Stimulated activated CD4-positive, alpha-beta T cell treated with anti-CD3 and anti-CD28 coated beads, Interleukin-2, amount 100 ng/mL, for 48 hours (primary cell): ENCODE measurements around the gene MCM3AP.
"Not testable (repeated sequence)": the region's sequence is repeated elsewhere in the genome, so short reads cannot be mapped to it uniquely, and the experiment has no call there.

Experiments
- DNase-seq, 2 donors: peaks; one replicate each; pipeline ENCODE4 v3.0.0-alpha.2; 2020

Gene MCM3AP

GRCh38 chr21:46200877-46201803 is 84.3 kb downstream of the MCM3AP start:
- DNase-seq, result not testable (repeated sequence)

- DNase-seq, result no peak
Measured at GRCh38 chr21:46199436-46200373, 85.7 kb downstream of the MCM3AP start.

GRCh38 chr21:46196733-46197132 is 88.7 kb downstream of the MCM3AP start:
- DNase-seq, result no peak

DNA sequence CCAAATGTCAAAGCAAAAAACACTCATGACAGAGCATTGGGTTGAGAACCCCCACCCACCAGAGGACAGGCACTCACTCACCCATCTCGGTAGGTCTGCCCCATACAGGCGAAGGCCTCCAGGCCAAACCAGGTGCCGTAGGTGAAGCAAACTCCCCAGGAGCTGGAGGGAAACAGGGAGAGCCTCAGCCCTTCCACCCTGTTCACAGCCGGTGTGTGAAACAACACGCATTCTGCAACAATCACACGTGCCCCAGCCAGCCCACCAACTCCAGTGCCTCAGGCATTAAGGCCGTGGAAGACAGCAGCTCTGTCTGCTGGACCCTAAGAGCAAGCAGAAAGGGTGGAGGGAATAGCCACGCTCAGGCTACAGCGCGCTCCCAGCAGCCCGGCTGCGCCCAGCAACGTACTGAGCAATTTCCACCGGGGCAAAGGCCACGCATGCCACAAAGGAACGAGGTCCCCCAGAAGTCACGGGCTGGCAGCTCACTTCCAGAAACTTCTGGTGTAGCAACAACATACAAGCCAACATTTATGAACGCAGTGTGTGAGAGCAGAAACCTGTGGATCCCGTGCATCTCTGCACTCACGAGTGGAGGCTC is 89.7 kb downstream of the MCM3AP start:
- DNase-seq, result no peak

GRCh38 chr21:46194374-46195334 is 90.8 kb downstream of the MCM3AP start:
- DNase-seq, result no peak

- DNase-seq, result no peak
Measured at GRCh38 chr21:46193829-46194373, 91.5 kb downstream of the MCM3AP start.

- no peak for DNase-seq
Measured at GRCh38 chr21:46191686-46192575, 93.5 kb downstream of the MCM3AP start.

DNA sequence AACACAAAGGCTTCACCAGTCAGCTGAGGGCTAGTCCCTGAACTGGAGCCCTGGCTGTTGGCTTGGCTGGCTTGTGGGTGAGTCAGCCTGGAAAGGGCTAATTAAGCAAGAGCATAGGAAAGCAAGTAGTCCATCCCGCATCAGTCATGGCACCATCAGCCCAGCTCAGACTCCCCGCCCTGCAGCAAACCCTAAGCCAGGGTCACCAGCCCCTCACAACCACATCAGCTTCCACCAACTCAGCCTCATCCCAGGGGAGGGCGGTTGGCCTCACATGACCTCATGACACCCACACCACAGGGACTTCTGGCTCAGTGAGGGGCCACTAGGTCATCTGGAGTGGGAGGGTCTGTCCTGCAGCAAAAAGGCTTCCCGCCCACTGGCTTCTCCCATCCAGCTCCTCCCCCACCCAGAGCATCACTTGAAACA is 94.1 kb downstream of the MCM3AP start:
- no peak for DNase-seq

DNA sequence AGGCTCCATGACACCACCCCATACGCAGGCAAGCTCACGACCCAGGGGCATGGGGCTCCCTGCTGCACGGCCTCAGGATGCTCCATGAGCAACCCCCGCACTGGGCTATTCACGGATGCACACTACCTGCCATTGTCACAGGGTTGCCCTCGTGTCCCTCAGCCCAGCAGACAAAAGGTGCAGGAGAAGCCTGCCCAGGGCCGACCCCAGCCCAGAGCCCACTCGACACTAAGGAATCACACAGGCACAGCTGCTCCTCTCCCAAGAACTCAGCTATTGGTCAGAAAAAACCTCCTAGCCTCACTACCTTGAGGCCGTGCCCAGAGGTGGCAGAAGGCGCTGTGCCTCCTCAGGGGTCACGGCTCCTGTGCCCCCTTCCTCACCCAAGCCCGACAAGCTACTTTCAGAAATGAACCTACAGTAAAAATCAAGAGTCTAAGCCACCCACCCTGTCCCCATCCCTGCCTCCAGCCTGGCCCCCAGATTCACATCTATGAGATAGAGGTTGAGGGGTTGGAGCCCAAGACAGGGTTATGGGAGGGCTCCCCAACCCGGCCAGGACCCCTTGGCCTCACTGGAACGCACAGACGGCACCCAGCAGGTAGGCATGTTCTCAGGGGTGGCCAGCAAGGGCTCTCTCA is 94.8 kb downstream of the MCM3AP start:
- DNase-seq, result no peak

- no peak for DNase-seq
Measured at GRCh38 chr21:46189959-46190490, 95.4 kb downstream of the MCM3AP start.

- DNase-seq, result no peak
Measured at GRCh38 chr21:46189213-46189958, 96.0 kb downstream of the MCM3AP start.

DNA sequence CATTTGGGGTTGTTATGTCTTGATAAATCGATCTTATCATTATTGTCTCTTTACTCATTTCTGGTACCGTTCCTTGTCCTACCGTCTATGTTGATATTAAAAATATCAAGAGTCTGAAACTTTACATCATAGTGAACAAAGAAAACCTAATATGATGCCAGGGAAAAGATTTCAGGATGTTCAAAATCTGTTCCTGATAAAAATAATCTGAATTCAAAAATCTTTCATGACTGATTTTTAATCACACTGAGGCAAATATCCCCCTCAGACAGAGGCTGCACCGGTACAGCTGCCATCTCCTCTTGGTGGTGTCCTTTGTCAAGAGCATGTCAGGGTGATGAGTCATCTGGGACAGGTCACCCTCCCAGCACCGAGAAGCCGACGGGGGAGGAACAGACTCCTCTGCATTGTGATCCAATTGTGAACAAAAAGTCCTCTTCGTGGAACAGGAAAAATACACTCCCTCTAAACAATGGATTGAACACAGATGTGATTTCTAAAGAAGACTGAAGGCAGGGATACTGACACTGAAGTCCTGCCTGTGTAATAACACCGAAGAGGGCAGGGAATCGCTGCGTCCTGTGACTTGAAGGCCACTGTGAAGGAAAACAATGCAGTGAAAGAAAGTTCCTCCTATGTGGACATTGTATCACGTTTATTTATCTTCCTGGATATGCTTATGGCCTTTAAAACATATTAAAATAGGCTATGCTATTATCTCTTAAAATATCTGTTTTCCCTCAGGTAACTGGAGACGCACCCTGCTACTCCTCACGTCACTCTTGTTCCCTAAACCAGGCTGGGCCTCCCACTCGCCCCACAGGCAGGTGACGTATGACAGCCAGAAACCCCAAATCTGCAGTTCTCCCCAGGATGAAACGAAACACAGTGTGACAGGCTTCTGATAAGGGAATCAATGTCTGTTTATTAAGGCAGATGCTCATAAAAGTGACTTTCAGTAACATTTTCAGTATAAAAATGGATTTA is 96.9 kb downstream of the MCM3AP start:
- no peak for DNase-seq

GRCh38 chr21:46187814-46188213 is 97.6 kb downstream of the MCM3AP start:
- no peak for DNase-seq

GRCh38 chr21:46187261-46187660 is 98.2 kb downstream of the MCM3AP start:
- DNase-seq, result no peak

GRCh38 chr21:46185716-46186115 is 99.7 kb downstream of the MCM3AP start:
- no peak for DNase-seq
